IMR-90 (cell line): ENCODE data around the gene DNAAF2.

Experiments used
- BHLHE40 ChIP-seq: fragments of 150-350 bp; IDR thresholded peaks from 2 replicates; pipeline ENCODE4 v1.6.1; 2016; ENCODE audit warnings: mild to moderate bottlenecking, low read depth, low read length
- CEBPB ChIP-seq: IDR thresholded peaks from 2 replicates; pipeline ENCODE4 v1.6.1; 2012; ENCODE audit warnings: low read depth, low read length, improper control_type of control experiment
- CHD1 ChIP-seq: IDR thresholded peaks from 2 replicates; pipeline ENCODE4 v1.6.1; 2012; ENCODE audit warnings: low read depth, low read length, improper control_type of control experiment
- CTCF ChIP-seq: conservative IDR thresholded peaks from 2 replicates; pipeline ENCODE4 v1.5.1; 2012; ENCODE audit warnings: mild to moderate bottlenecking, low read depth, low read length, improper control_type of control experiment
- ELK1 ChIP-seq: fragments of 150-350 bp; IDR thresholded peaks from 2 replicates; pipeline ENCODE4 v1.6.1; 2016; ENCODE audit warnings: low read depth, mild to moderate bottlenecking, low read length, moderate library complexity, borderline replicate concordance
- FOS ChIP-seq: fragments of 150-350 bp; IDR thresholded peaks from 2 replicates; pipeline ENCODE4 v1.6.1; 2016; ENCODE audit warnings: low read depth, low read length
- MAFK ChIP-seq: IDR thresholded peaks from 2 replicates; pipeline ENCODE4 v1.6.1; 2012; ENCODE audit warnings: low read depth, low read length, improper control_type of control experiment
- NFE2L2 ChIP-seq: fragments of 150-350 bp; IDR thresholded peaks from 2 replicates; pipeline ENCODE4 v1.6.1; 2016; ENCODE audit warnings: low read depth, mild to moderate bottlenecking, low read length
- POLR2A ChIP-seq: IDR thresholded peaks from 2 replicates; pipeline ENCODE4 v1.6.1; 2012; ENCODE audit warnings: mild to moderate bottlenecking, low read depth, low read length
- RAD21 ChIP-seq: IDR thresholded peaks from 2 replicates; pipeline ENCODE4 v1.6.1; 2012; ENCODE audit warnings: low read length, improper control_type of control experiment
- RCOR1 ChIP-seq: IDR thresholded peaks from 2 replicates; pipeline ENCODE4 v1.6.1; 2012; ENCODE audit warnings: mild to moderate bottlenecking, low read length, improper control_type of control experiment; ENCODE audit not compliant: insufficient replicate concordance
- RFX5 ChIP-seq: IDR thresholded peaks from 2 replicates; pipeline ENCODE4 v1.8.0; 2012; ENCODE audit warnings: low read depth, mild to moderate bottlenecking, low read length, moderate library complexity
- SMC3 ChIP-seq: fragments of 150-350 bp; IDR thresholded peaks from 2 replicates; pipeline ENCODE4 v1.6.1; 2016; ENCODE audit warnings: low read depth, mild to moderate bottlenecking, antibody characterized with exemption, low read length, moderate library complexity
- USF2 ChIP-seq: fragments of 150-350 bp; IDR thresholded peaks from 2 replicates; pipeline ENCODE4 v1.6.1; 2017; ENCODE audit warnings: mild to moderate bottlenecking, antibody characterized with exemption, low read length, low read depth

DNA sequence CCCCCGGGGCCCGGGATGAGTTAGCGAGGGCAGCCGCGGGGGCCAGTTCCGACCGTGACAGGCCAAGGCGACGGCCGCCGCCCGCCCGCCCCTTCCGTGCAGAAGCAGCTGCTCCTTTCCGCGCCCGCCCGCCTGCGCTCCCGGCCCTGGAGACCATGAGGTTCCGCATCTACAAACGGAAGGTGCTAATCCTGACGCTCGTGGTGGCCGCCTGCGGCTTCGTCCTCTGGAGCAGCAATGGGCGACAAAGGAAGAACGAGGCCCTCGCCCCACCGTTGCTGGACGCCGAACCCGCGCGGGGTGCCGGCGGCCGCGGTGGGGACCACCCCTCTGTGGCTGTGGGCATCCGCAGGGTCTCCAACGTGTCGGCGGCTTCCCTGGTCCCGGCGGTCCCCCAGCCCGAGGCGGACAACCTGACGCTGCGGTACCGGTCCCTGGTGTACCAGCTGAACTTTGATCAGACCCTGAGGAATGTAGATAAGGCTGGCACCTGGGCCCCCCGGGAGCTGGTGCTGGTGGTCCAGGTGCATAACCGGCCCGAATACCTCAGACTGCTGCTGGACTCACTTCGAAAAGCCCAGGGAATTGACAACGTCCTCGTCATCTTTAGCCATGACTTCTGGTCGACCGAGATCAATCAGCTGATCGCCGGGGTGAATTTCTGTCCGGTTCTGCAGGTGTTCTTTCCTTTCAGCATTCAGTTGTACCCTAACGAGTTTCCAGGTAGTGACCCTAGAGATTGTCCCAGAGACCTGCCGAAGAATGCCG, 13.7 kb downstream of the DNAAF2 start:
- no peak for TF ChIP-seq CTCF
- no peak for TF ChIP-seq RAD21
- no peak for TF ChIP-seq NFE2L2
- TF ChIP-seq RFX5, result no peak
- TF ChIP-seq POLR2A, result no peak
- TF ChIP-seq RCOR1, result no peak
- TF ChIP-seq SMC3, result no peak
- no peak for TF ChIP-seq ELK1
- no peak for TF ChIP-seq MAFK
- TF ChIP-seq CHD1, result no peak
- no peak for TF ChIP-seq CEBPB
- TF ChIP-seq BHLHE40, result no peak
- no peak for TF ChIP-seq USF2
- TF ChIP-seq FOS, result no peak
